ENCODE measurements around the gene PPM1B. TPM values are rescaled to one million over a fixed set of nuclear protein-coding genes. Genes with fewer than 3 reads are reported as not detected.
"Not testable (repeated sequence)": the region's sequence is repeated elsewhere in the genome, so short reads cannot be mapped to it uniquely, and the experiment has no call there.

The PPM1B gene
- total RNA-seq, 1 donor from 2014 or later = 56.7 TPM

GRCh38 chr2:44244135-44244871 lies 75.6 kb downstream of the PPM1B start:
- DNase-seq (peak; percentile 37), ATAC-seq (peak; percentile 80)
- intact Hi-C loops (cut with micrococcal nuclease) = loop anchor here (5.0 kb wide), 1 partner anchor 157 kb away; no protein-coding TSS in a partner anchor

- intact Hi-C loops (cut with micrococcal nuclease) = no loop called here
- DNase-seq = no peak
- ATAC-seq = no peak
Measured at GRCh38 chr2:44245083-44245861, 76.6 kb downstream of the PPM1B start.

- ATAC-seq = no peak
- intact Hi-C loops (cut with micrococcal nuclease) = no loop called here
Measured at GRCh38 chr2:44246436-44246835, 77.8 kb downstream of the PPM1B start.

GRCh38 chr2:44246840-44247369 lies 78.2 kb downstream of the PPM1B start:
- intact Hi-C loops (cut with micrococcal nuclease) = no loop called here
- ATAC-seq (no peak), DNase-seq (no peak)

More at GRCh38 chr2:44246436-44246835, 77.8 kb downstream of the PPM1B start:
- no peak for DNase-seq

- DNase-seq (no peak), ATAC-seq (no peak)
- intact Hi-C loops (cut with micrococcal nuclease) = no loop called here
Measured at GRCh38 chr2:44247924-44248323, 79.2 kb downstream of the PPM1B start.

GRCh38 chr2:44249269-44249668 lies 80.6 kb downstream of the PPM1B start:
- ATAC-seq; intact Hi-C loops (cut with micrococcal nuclease): not testable (repeated sequence)

GRCh38 chr2:44250376-44250775 lies 81.7 kb downstream of the PPM1B start:
- DNase-seq = no peak
- intact Hi-C loops (cut with micrococcal nuclease) = no loop called here

More at GRCh38 chr2:44249269-44249668, 80.6 kb downstream of the PPM1B start:
- not testable (repeated sequence) for DNase-seq

GRCh38 chr2:44254023-44254422 lies 85.3 kb downstream of the PPM1B start:
- DNase-seq (no peak), ATAC-seq (no peak)
- intact Hi-C loops (cut with micrococcal nuclease) = no loop called here

More at GRCh38 chr2:44250376-44250775, 81.7 kb downstream of the PPM1B start:
- no peak for ATAC-seq

GRCh38 chr2:44255704-44256103 lies 87.0 kb downstream of the PPM1B start:
- ATAC-seq; DNase-seq; intact Hi-C loops (cut with micrococcal nuclease): not testable (repeated sequence)

- intact Hi-C loops (cut with micrococcal nuclease); ATAC-seq; DNase-seq: not testable (repeated sequence)
Measured at GRCh38 chr2:44257802-44258201, 89.1 kb downstream of the PPM1B start.

GRCh38 chr2:44267269-44267795 lies 98.7 kb downstream of the PPM1B start:
- intact Hi-C loops (cut with micrococcal nuclease) = no loop called here
- ATAC-seq (peak; percentile 32), DNase-seq (no peak)

GRCh38 chr2:44267796-44268648 lies 99.3 kb downstream of the PPM1B start:
- intact Hi-C loops (cut with micrococcal nuclease) = no loop called here
- ATAC-seq = peak; percentile 92
- DNase-seq = no peak

GRCh38 chr2:44269831-44270230 lies 101.2 kb downstream of the PPM1B start:
- intact Hi-C loops (cut with micrococcal nuclease) = no loop called here
- ATAC-seq = no peak

GRCh38 chr2:44271296-44271695 lies 102.6 kb downstream of the PPM1B start:
- intact Hi-C loops (cut with micrococcal nuclease) = no loop called here
- ATAC-seq (no peak), DNase-seq (no peak)

More at GRCh38 chr2:44269831-44270230, 101.2 kb downstream of the PPM1B start:
- DNase-seq = no peak

GRCh38 chr2:44273076-44273475 lies 104.4 kb downstream of the PPM1B start:
- intact Hi-C loops (cut with micrococcal nuclease) = no loop called here
- no peak for ATAC-seq

GRCh38 chr2:44273596-44273995 lies 104.9 kb downstream of the PPM1B start:
- DNase-seq (no peak), ATAC-seq (no peak)
- intact Hi-C loops (cut with micrococcal nuclease) = no loop called here

More at GRCh38 chr2:44273076-44273475, 104.4 kb downstream of the PPM1B start:
- DNase-seq = no peak

- ATAC-seq (no peak), DNase-seq (no peak)
- intact Hi-C loops (cut with micrococcal nuclease) = no loop called here
Measured at GRCh38 chr2:44275927-44276303, 107.2 kb downstream of the PPM1B start.

GRCh38 chr2:44277541-44277940 lies 108.9 kb downstream of the PPM1B start:
- intact Hi-C loops (cut with micrococcal nuclease) = no loop called here

GRCh38 chr2:44280869-44281268 lies 112.2 kb downstream of the PPM1B start:
- ATAC-seq (no peak), DNase-seq (no peak)
- intact Hi-C loops (cut with micrococcal nuclease) = no loop called here

More at GRCh38 chr2:44277541-44277940, 108.9 kb downstream of the PPM1B start:
- no peak for ATAC-seq
- no peak for DNase-seq
